ENCODE measurements around the gene LGALS9C.
"Not testable (repeated sequence)": the region's sequence is repeated elsewhere in the genome, so short reads cannot be mapped to it uniquely, and the experiment has no call there.

GRCh38 chr17:18528435-18528834 is 51.8 kb downstream of the LGALS9C start:
- TF ChIP-seq CTCF (conservative IDR thresholded peaks at IDR 0.05 in 1 of 2, IDR thresholded peaks at IDR 0.05 in 1 of 2; ENCODE audit: low read depth in 1 of 2, low read length in 2 of 2); EZH2 (IDR thresholded peaks at IDR 0.05; ENCODE audit: low read length, missing control alignments): not testable (repeated sequence)
